HUES48 (cell line): ENCODE measurements around the gene ECE2.

Experiments used
- H3K27ac ChIP-seq: one replicate; pipeline ENCODE4 v1.7.0; 2013; ENCODE audit warnings: low read depth, low read length, inconsistent platforms
- H3K27me3 ChIP-seq: 2 replicates; pipeline ENCODE4 v1.6.1; 2013; ENCODE audit warnings: mild to moderate bottlenecking, low read length; ENCODE audit not compliant: control insufficient read depth, insufficient read depth
- H3K36me3 ChIP-seq: 2 replicates; pipeline ENCODE4 v1.6.1; 2013; ENCODE audit warnings: low read length; ENCODE audit not compliant: control insufficient read depth, insufficient read depth
- H3K4me1 ChIP-seq: 2 replicates; pipeline ENCODE4 v1.6.1; 2013; ENCODE audit warnings: mild to moderate bottlenecking, low read length; ENCODE audit not compliant: control insufficient read depth, insufficient read depth
- H3K4me3 ChIP-seq: 2 replicates; pipeline ENCODE4 v1.5.1; 2013; ENCODE audit warnings: mild to moderate bottlenecking, low read depth, low read length
- H3K9ac ChIP-seq: 2 replicates; pipeline ENCODE4 v1.6.1; 2013; ENCODE audit warnings: mild to moderate bottlenecking, low read depth, low read length, moderate library complexity
- H3K9me3 ChIP-seq: 2 replicates; pipeline ENCODE4 v1.6.1; 2013; ENCODE audit warnings: low read length; ENCODE audit not compliant: control insufficient read depth, insufficient read depth

Gene ECE2

DNA sequence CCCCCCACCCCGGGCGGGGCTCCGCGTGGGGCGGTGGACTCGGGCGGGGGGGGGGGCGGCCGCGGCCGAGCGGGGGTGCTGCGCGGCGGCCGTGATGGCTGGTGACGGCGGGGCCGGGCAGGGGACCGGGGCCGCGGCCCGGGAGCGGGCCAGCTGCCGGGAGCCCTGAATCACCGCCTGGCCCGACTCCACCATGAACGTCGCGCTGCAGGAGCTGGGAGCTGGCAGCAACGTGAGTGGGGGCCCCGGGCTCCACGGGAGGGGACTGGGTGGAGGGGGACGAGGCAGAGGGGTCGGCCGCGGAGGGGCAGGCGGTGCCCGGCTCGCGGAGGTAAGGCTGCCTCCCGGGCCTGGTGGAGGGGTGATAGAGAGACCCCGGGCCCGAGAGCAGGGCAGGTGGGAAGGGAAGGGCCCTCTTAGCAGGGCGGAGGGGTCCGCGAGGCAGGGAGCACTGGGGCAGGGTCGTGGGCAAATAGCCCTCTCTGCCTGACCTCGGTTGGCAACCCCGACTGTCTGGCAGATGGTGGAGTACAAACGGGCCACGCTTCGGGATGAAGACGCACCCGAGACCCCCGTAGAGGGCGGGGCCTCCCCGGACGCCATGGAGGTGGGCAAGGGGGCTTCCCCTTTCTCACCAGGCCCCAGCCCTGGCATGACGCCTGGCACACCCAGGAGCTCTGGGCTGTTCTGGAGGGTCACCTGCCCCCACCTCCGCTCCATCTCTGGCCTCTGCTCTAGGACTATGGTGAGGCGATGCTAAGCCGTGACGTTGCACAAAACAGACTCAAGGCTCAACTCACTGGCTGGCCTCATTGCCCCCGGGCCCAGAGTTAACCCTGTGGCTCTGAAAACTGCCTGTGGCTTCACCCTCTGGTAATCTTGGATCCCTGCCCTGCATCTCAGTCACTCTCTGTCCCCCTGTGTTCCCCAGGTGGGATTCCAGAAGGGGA, at the start of gene ECE2:
ECE2 (plus strand) TSS at position 62 of the 950 bp plus-strand sequence; CDS start at position 194, 132 bp downstream.
- Histone ChIP-seq H3K4me1 (no peaks in the 10 kb centered on the region), H3K9ac (no peak within 1 kb of the TSS), H3K4me3 (peak within 1 kb of the TSS; percentile 45), H3K9me3 (no peaks in the 10 kb centered on the region), H3K27ac (no peak within 1 kb of the TSS), H3K36me3 (no peaks in the 10 kb centered on the region), H3K27me3 (peaks cover 30% of the 10 kb centered on the region)

DNA sequence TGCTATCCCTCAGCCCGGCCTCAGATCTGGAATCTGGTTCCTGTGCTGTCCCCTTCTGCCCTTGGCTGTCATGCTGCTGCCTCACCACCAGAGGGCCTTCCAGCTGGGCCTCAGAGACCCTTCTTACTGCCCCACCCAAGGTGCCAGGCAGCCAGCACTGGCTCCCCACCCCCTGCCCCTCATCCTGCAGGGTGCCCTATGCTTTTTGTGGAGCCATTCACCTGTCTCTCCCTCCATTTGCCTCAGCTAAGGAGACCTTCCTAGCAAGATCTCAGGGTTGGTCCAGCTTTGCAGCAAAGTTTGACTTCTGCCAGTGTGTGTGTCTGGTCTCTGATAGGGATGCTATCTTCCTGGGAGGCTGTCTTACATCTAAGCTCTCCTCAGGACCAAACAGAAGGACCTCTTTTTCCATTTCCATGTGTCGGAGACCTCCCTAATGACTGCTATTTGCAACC, 48.3 kb upstream of the ECE2 start:
- Histone ChIP-seq H3K27me3 (peaks cover 50% of the 10 kb centered on the region), H3K36me3 (no peaks in the 10 kb centered on the region), H3K9ac (no peak overlapping the region), H3K27ac (no peak overlapping the region), H3K4me1 (no peaks in the 10 kb centered on the region; the same call in 1 of the 2 replicates), H3K9me3 (no peaks in the 10 kb centered on the region), H3K4me3 (no peak overlapping the region)

DNA sequence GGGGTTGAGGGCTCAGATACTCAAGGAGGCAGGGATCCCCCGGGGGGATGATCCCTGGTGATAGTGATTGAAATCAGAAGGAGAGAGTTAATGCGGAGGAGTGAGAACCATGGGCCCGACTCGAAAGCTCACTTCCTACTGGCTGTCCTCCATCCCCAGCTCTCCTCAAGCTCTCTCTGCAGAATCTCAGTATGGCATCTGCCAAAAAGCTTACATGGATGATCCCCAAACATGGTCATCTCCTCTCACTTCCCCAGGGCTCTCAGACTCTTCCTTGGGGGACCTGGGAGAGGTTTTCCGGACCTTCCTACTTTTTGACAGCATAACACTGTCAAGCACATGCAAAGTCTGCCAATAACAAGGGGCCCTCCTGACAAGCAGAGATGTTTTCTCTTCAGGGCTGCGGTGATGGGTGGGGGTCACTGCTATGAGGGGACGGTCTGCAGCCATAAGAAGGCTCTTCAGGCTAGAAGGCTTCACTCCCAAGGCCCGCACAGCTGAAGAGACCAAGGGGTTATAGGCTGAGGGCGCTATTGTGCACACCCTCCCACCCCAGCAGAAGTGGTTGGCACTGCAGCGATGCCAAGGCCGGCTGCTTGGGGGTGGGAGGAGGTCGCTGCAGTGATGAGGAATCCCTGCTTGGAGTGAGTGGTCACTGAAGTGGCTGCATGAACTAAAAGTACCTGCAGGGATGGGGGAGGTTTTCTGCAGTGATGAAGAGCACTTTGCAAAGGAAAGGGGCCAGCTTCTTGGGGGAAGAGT, 47.3 kb upstream of the ECE2 start:
- Histone ChIP-seq H3K4me1 (no peaks in the 10 kb centered on the region; the same call in 1 of the 2 replicates), H3K9ac (no peak overlapping the region), H3K4me3 (peak overlapping the region; percentile 68; the same call in 1 of the 2 replicates), H3K9me3 (no peaks in the 10 kb centered on the region), H3K27ac (no peak overlapping the region), H3K36me3 (no peaks in the 10 kb centered on the region), H3K27me3 (peaks cover 61% of the 10 kb centered on the region)

DNA sequence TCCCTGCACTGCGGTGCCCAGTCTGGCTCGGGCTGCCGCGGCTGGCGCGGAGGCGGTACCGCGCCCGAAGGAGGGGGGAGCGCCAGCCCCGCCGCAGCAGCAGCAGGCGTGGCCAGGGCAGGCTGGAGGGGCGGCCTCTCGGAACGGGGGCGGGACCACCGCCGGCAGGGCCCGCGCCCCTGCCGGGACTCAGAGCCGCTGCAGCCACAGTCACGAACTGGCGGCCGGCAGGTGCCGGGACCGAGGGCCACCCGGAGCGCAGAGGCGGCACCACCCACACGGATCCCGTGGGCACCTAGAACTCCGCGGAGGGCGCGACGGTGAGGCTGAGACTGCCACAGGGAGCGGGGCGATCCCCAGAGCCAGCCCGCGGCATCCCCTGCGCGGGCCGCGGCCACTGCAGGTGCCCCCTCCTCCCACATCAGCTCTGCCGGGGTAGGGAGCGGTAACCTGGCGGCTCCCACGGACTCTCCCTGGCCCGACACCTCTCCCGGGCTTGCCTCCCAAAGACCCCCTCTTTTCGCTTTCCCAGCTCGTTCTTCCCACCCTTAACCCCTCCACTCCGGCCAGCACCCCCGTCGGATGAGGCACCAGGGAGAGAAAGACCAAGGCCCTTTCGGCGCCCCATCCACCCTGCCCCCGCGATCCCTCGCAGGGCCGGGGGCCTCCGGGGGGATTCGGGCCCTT, 46.3 kb upstream of the ECE2 start, which contains the start of gene VWA5B2:
VWA5B2 (plus strand) TSS at position 192 of the 687 bp plus-strand sequence. CDS start 944 bp downstream, outside the sequence.
- Histone ChIP-seq H3K9ac (no peak within 1 kb of the TSS), H3K27ac (no peak within 1 kb of the TSS), H3K4me3 (peak within 1 kb of the TSS; percentile 68), H3K27me3 (peaks cover 64% of the 10 kb centered on the region), H3K4me1 (no peaks in the 10 kb centered on the region; the same call in 1 of the 2 replicates), H3K36me3 (no peaks in the 10 kb centered on the region), H3K9me3 (no peaks in the 10 kb centered on the region)

DNA sequence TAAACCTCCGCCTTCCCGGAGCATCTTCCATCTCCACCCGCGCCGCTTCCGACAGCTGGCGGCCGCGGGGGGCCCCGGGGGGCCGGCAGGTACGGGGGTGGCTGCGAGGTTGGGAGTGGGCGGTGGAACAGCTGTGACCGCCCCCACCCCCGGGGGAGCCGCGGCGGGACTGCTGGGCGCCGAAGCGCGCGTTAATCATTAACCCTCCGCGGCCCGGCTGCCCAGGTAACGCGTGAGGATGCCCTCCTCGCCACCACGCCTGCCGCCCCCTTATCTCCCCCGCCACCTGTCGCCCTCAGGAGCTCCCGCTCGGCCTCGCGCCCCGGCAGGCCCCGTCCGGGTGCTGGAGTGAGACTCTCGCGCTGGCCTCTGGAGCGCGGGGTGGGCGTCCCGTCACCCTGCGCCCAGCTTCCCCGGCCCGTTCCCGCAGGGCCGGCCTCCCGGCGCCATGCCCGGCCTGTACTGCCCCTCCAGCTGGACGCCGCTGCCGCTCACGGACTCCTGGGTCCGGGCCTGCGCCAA, 45.7 kb upstream of the ECE2 start:
- Histone ChIP-seq H3K27me3 (peaks cover 64% of the 10 kb centered on the region), H3K36me3 (no peaks in the 10 kb centered on the region), H3K4me3 (peak overlapping the region; percentile 68), H3K27ac (no peak overlapping the region), H3K9ac (no peak overlapping the region), H3K4me1 (no peaks in the 10 kb centered on the region; the same call in 1 of the 2 replicates), H3K9me3 (no peaks in the 10 kb centered on the region)

DNA sequence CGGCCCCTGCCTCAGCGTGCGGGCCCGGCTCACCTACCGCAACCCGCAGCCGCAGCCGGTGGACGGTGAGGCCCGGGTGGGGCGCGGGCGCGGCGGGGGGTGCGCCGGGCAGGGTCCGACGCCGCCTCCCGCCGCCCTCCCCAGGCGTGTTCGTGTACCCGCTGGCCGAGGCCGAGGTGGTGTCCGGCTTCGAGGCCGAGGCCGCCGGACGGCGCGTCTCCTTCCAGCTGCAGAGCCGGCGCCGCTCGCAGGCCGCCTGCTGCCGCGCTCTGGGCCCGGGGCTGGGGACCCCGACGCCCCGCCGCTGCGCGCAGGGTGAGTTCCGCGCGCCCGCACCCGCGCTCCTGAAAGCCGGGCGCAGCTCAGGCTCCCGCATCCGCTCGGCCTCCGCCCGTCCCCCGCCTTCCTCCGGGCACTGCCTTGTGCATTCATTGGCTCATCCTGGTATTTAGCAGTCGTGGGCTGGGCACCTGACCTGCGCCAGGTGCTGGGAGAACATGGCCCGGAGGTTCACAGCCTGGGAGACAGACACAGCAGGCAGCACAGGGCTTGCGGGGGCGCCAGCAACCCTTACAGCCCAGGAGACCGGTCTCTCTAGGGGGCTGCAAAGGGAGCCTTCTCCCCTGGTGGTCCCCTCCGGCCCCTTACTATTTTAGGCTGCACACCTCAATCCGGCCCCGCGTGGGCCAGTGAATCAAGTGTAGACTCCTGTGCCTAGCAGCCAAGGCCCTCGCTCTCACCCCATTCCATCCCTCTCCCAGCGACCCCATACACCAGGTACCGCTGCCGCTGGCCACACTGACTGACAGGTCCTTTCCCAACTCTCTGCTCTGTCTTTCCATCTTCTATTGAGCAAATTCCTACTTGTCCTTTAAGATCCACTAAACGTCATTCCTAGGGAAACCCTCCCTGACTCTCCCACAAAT, 45.0 kb upstream of the ECE2 start:
- Histone ChIP-seq H3K9me3 (no peaks in the 10 kb centered on the region), H3K4me1 (no peaks in the 10 kb centered on the region; the same call in 1 of the 2 replicates), H3K9ac (no peak overlapping the region), H3K27ac (no peak overlapping the region), H3K27me3 (peaks cover 64% of the 10 kb centered on the region), H3K4me3 (peak overlapping the region; percentile 68; the same call in 1 of the 2 replicates), H3K36me3 (no peaks in the 10 kb centered on the region)

DNA sequence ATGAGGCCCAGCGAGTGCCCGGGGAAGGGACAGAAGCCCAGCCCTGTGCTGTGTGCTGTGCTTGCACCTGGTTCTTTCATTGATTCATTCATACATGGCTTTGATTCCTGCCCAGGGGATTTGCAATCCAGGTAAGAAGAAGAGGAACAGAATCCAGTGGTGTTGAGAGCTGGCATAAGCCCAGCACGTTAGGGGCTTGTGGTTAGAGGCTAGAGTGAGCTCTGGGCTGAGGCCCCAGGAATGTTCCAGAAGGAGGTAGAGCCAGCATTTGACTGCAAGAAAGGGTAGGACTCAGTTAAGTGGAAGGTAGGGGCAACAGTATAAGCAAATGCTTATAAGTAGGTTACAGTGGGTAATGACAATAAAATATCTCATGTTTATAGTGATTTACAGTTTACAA, 44.2 kb upstream of the ECE2 start:
- H3K9ac ChIP-seq = no peak overlapping the region
- H3K4me1 ChIP-seq = no peaks in the 10 kb centered on the region; the same call in 1 of the 2 replicates
- no peak overlapping the region for H3K4me3 ChIP-seq
- H3K27me3 ChIP-seq = peaks cover 64% of the 10 kb centered on the region
- no peak overlapping the region for H3K27ac ChIP-seq
- no peaks in the 10 kb centered on the region for H3K36me3 ChIP-seq
- no peaks in the 10 kb centered on the region for H3K9me3 ChIP-seq

DNA sequence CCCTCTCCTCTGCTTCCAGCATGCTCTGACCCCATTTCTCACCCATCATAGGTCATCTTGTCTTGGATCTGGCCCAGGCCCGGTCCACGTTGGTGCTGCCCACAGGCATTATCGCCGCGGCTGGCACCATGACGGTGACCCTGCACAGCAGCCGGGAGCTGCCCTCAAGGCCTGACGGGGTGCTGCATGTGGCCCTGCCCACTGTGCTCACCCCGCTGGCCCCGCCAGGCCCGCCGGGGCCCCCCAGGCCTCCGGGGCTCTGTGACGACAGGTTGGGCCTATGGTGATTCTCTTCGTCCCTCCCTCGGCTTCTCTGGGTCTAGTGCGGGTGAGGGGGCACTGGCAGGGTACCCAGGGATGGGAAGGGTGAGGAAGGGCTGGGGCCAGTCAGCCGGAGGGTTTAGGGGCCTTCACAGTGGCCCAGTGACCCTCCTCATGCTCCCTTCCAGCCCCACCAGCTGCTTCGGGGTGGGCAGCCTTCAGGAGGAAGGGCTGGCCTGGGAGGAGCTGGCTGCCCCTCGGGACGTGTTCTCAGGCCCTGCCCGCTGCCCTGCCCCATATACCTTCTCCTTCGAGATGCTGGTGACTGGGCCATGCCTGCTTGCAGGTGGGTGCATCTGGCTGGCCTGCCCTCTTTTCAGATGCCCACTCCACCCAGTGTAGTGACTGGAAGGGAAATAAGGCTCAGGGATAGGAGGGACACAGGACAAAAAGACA, 42.5 kb upstream of the ECE2 start:
- H3K4me3 ChIP-seq = no peak overlapping the region
- no peaks in the 10 kb centered on the region for H3K36me3 ChIP-seq
- H3K9me3 ChIP-seq = no peaks in the 10 kb centered on the region
- no peak overlapping the region for H3K27ac ChIP-seq
- H3K4me1 ChIP-seq = no peaks in the 10 kb centered on the region; the same call in 1 of the 2 replicates
- H3K27me3 ChIP-seq = peaks cover 56% of the 10 kb centered on the region
- H3K9ac ChIP-seq = no peak overlapping the region

DNA sequence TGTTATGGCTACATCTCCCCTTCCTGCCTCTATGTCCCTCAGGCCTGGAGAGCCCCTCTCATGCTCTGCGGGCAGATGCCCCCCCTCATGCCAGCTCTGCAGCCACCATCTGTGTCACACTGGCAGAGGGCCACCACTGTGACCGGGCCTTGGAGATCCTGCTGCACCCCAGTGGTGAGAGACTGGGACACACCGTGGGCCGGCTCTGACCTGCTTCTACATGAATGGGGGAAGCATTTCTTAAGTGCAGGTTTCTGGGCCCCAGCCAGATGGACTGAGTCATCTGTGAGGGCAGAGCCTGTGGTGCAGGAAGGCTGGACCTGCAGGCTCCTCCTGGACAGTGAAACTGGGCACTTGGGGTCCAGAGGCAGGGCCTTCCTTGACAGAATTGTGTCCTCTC, 41.6 kb upstream of the ECE2 start:
- Histone ChIP-seq H3K9ac (no peak overlapping the region), H3K4me3 (no peak overlapping the region), H3K4me1 (no peaks in the 10 kb centered on the region; the same call in 1 of the 2 replicates), H3K9me3 (no peaks in the 10 kb centered on the region), H3K27me3 (peaks cover 46% of the 10 kb centered on the region), H3K27ac (no peak overlapping the region), H3K36me3 (no peaks in the 10 kb centered on the region)
